D721Med (cell line): ENCODE data around the gene KREMEN2.
"Not testable (repeated sequence)": the region's sequence is repeated elsewhere in the genome, so short reads cannot be mapped to it uniquely, and the experiment has no call there.

Experiments used
- DNase-seq: peaks from one replicate; pipeline ENCODE4 v3.0.0; 2011; ENCODE audit warnings: low spot score; ENCODE audit not compliant: insufficient read length
- FAIRE-seq: peaks from 2 replicates; lab custom pipeline; 2011; peaks lifted over from hg19 to GRCh38; lab: Jason Lieb, UNC
- CTCF ChIP-seq: IDR thresholded peaks from 2 replicates; pipeline ENCODE4 v1.5.1; 2012; ENCODE audit warnings: mild to moderate bottlenecking, control low read depth; ENCODE audit not compliant: insufficient read depth; ENCODE audit errors: missing control alignments

Gene KREMEN2

GRCh38 chr16:2926650-2926999 is 37.5 kb upstream of the KREMEN2 start:
- no peak for TF ChIP-seq CTCF
- DNase-seq, result no peak
- no peak for FAIRE-seq

GRCh38 chr16:2927010-2927646 is 36.9 kb upstream of the KREMEN2 start:
- DNase-seq (peak; percentile 63), FAIRE-seq (no peak)
- peak; percentile 98 for TF ChIP-seq CTCF

DNA sequence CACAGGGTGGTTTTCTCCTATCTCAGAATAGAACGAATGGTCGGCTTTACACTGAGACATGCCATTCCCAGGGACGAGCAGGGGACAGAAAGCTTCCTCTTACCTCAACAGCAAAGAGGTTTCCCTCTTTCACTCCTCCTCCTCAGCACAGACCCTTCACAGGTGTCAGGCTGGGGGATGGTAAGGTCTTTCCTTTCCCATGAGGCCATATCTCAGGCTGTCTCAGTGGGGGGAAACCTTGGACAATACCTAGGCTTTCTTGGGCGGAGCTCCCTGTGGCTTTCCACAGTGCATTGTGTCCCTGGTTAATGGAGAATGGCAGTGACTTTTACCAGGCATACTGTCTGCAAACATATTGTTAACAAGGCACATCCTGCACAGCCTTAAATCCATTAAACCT is 35.9 kb upstream of the KREMEN2 start:
- peak; percentile 0 for DNase-seq
- FAIRE-seq, result not testable (repeated sequence)

GRCh38 chr16:2928796-2929195 is 35.3 kb upstream of the KREMEN2 start:
- no peak for TF ChIP-seq CTCF
- peak; percentile 6 for DNase-seq

DNA sequence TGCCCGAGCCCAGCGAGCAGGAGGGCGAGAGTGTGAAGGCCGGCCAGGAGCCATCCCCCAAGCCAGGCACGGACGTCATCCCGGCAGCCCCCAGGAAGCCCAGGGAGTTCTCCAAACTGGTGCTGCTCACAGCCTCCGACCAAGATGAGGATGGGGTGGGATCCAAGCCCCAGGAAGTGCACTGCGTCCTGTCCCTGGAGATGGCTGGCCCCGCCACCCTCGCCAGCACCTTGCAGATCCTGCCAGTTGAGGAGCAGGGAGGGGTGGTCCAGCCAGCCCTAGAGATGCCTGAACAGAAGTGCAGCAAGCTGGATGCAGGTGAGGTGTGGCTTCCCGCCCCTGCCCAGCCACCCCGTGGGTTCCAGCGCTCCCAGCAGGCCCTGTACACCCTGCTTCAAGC is 34.4 kb upstream of the KREMEN2 start:
- no peak for FAIRE-seq
- peak; percentile 1 for DNase-seq
- no peak for TF ChIP-seq CTCF

More at GRCh38 chr16:2928796-2929195, 35.3 kb upstream of the KREMEN2 start:
- no peak for FAIRE-seq

DNA sequence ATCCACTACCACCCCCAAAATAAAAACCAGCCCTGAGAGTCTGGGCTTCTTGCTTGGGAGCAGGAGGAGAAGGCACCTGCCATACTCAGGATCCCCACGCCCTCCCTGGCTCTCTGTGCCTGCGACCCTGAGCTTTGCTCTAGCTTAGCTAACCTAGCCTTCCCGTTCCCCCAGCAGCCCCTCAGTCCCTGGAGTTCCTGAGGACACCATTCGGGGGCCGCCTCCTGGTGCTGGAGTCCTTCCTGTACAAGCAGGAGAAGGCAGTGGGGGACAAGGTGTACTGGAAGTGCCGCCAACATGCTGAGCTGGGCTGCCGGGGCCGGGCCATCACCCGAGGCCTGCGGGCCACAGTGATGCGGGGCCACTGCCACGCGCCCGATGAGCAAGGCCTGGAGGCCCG is 33.8 kb upstream of the KREMEN2 start:
- DNase-seq, result peak; percentile 8
- FAIRE-seq, result no peak
- no peak for TF ChIP-seq CTCF

DNA sequence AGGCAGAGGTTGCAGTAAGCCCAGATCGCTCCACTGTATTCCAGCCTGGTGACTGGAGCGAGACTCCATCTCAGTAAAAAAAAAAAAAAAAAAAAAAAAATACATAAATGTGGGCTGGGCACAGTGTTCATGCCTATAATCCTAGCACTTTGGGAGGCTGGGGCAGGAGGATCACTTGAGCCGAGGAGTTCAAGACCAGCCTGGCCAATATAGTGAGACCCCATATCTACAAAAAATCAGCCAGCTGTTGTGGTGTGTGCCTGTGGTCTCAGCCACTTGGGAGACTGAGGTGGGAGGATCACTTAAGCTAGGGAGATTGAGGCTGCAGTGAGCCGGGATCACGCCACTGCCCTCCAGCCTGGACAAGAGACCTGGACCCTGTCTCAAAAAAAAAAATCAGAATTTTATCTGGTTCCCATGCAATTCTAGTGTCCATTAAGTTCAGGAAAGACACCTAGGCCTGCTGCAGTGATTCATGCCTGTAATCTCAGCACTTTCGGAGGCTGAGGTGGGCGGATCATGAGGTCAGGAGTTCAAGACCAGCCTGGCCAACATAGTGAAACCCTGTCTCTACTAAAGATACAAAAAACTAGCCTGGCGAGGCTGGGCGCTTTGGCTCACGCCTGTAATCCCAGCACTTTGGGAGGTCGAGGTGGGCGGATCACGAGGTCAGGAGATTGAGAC is 32.7 kb upstream of the KREMEN2 start:
- FAIRE-seq, DNase-seq: not testable (repeated sequence)

GRCh38 chr16:2933136-2933535 is 30.9 kb upstream of the KREMEN2 start:
- DNase-seq (peak; percentile 10), FAIRE-seq (no peak)
- no peak for TF ChIP-seq CTCF
